Esophagus muscularis mucosa (tissue), 4 donors: ENCODE measurements around the gene MAN1A2. TPM values are rescaled to one million over a fixed set of nuclear protein-coding genes. Genes with fewer than 3 reads are reported as not detected.
"Not testable (repeated sequence)": the region's sequence is repeated elsewhere in the genome, so short reads cannot be mapped to it uniquely, and the experiment has no call there.

ENCODE experiments used
- DNase-seq: peaks from one replicate; pipeline ENCODE4 v3.0.0-alpha.2; 2017; ENCODE audit errors: extremely low spot score
- H3K27ac ChIP-seq, 4 donors: fragments of 200-600 bp; sonication (generic); replicated peaks in 1 of 4; 1 replicate in 3 of 4; 2 replicates in 1 of 4; pipeline ENCODE4 v1.5.1; 2016 to 2019; ENCODE audit warnings: mild to moderate bottlenecking in 1 of 4
- H3K27me3 ChIP-seq, 4 donors: fragments of 200-600 bp; sonication (generic); one replicate each; pipeline versions ENCODE4 v1.5.1 to v1.6.0; 2016 to 2019
- H3K36me3 ChIP-seq, 4 donors: fragments of 200-600 bp; sonication (generic); one replicate each; pipeline ENCODE4 v1.5.1; 2016 to 2019
- H3K4me1 ChIP-seq, 4 donors: fragments of 200-600 bp; sonication (generic); one replicate each; pipeline ENCODE4 v1.5.1; 2016 to 2019
- H3K4me3 ChIP-seq, 4 donors: fragments of 200-600 bp; sonication (generic); 1 replicate in 2 of 4; 2 replicates in 2 of 4; pipeline ENCODE4 v1.5.1; 2016 to 2019; ENCODE audit warnings: mild to moderate bottlenecking in 4 of 4, moderate library complexity in 1 of 4
- H3K9me3 ChIP-seq, 4 donors: fragments of 200-600 bp; sonication (generic); 1 replicate in 3 of 4; 2 replicates in 1 of 4; pipeline ENCODE4 v1.5.1; 2016 to 2019
- CTCF ChIP-seq, 3 experiments: fragments of 200-600 bp in 2 of 3; fragments of 450-650 bp in 1 of 3; sonication (generic) in 2 of 3; IDR thresholded peaks; one replicate each; pipeline ENCODE4 v1.5.1; 2017 to 2019; ENCODE audit warnings: antibody characterized with exemption in 3 of 3, mild to moderate bottlenecking in 2 of 3, moderate library complexity in 1 of 3
- EP300 ChIP-seq: sonication (generic); formaldehyde crosslinking; IDR thresholded peaks from one replicate; pipeline ENCODE4 v1.6.1; 2017; ENCODE audit warnings: antibody characterized with exemption
- POLR2A ChIP-seq: fragments of 450-650 bp; IDR thresholded peaks from one replicate; pipeline ENCODE4 v1.6.1; 2017; ENCODE audit warnings: antibody characterized with exemption, moderate library complexity, mild to moderate bottlenecking, low read depth
- POLR2AphosphoS5 ChIP-seq, 2 donors: sonication (generic); formaldehyde crosslinking; IDR thresholded peaks; one replicate each; pipeline ENCODE4 v1.6.1; 2017; ENCODE audit warnings: antibody characterized with exemption in 2 of 2
- WGBS: methylation state at CpG from one replicate; pipeline ENCODE4 v1.1.5; 2018; 5-methylcytosine and 5-hydroxymethylcytosine counted together
- intact Hi-C: fragments of 100-400 bp; cut with DNase I; formaldehyde crosslinking; loops from one replicate; pipeline ENCODE4 v1.15.1; 2023
- total RNA-seq, 4 donors: library from RNA; depleted of rRNA; stranded (reverse); fragments of >200 nt; gene quantifications; one replicate each; pipeline versions ENCODE4 v1.1.0 to v1.2.1, GENCODE V29; 2016

The MAN1A2 gene
- total RNA-seq, 4 donors from 2014 or later, result 45.4 to 51.7 (median 48.3) TPM

- Histone ChIP-seq H3K27ac (no peak overlapping the region), H3K27me3 (no peaks in the 10 kb centered on the region), H3K9me3 (no peaks in the 10 kb centered on the region), H3K36me3 (no peaks in the 10 kb centered on the region), H3K4me1 (peaks cover 0 to 6% (median 2%) of the 10 kb centered on the region in 4 donors), H3K4me3 (no peak overlapping the region)
- DNase-seq, result peak; percentile 42
- intact Hi-C loops, result no loop called here
- WGBS, result 61% methylated on average over 5 of the region's 5 CpGs
- TF ChIP-seq POLR2A, result no peak
- no peak for TF ChIP-seq CTCF (IDR thresholded peaks at IDR 0.05)
- no peak for TF ChIP-seq EP300
- no peak for TF ChIP-seq POLR2AphosphoS5 (IDR thresholded peaks at IDR 0.05)
Observed at GRCh38 chr1:117321680-117322609, 45.3 kb upstream of the MAN1A2 start.

- H3K4me1 ChIP-seq, result peaks cover 0 to 6% (median 2%) of the 10 kb centered on the region in 4 donors
- H3K9me3 ChIP-seq, result no peaks in the 10 kb centered on the region
- H3K36me3 ChIP-seq, result no peaks in the 10 kb centered on the region
- intact Hi-C loops, result no loop called here
- no peaks in the 10 kb centered on the region for H3K27me3 ChIP-seq
- no peak for DNase-seq
- no peak overlapping the region for H3K27ac ChIP-seq
- 85% methylated on average over 3 of the region's 3 CpGs for WGBS
- no peak overlapping the region for H3K4me3 ChIP-seq
- no peak for TF ChIP-seq POLR2AphosphoS5 (IDR thresholded peaks at IDR 0.05)
- TF ChIP-seq POLR2A, result no peak
- no peak for TF ChIP-seq CTCF (IDR thresholded peaks at IDR 0.05)
- no peak for TF ChIP-seq EP300
Observed at GRCh38 chr1:117324357-117324756, 42.9 kb upstream of the MAN1A2 start.

GRCh38 chr1:117326035-117326434 is 41.2 kb upstream of the MAN1A2 start:
- H3K9me3 ChIP-seq, H3K27ac ChIP-seq, H3K27me3 ChIP-seq, intact Hi-C loops, H3K4me3 ChIP-seq, H3K36me3 ChIP-seq, H3K4me1 ChIP-seq: not testable (repeated sequence)
- WGBS, result 95% methylated on average over 6 of the region's 6 CpGs
- DNase-seq, result peak; percentile 14

GRCh38 chr1:117327011-117327410 is 40.2 kb upstream of the MAN1A2 start:
- peaks cover 0 to 4% (median under 1%) of the 10 kb centered on the region in 4 donors for H3K4me1 ChIP-seq
- no peak overlapping the region for H3K27ac ChIP-seq
- no peak overlapping the region for H3K4me3 ChIP-seq
- no peaks in the 10 kb centered on the region for H3K9me3 ChIP-seq
- no peak for DNase-seq
- H3K36me3 ChIP-seq, result no peaks in the 10 kb centered on the region
- TF ChIP-seq CTCF (IDR thresholded peaks at IDR 0.05) (no peak), POLR2AphosphoS5 (IDR thresholded peaks at IDR 0.05) (no peak), POLR2A (no peak), EP300 (no peak)
- no peaks in the 10 kb centered on the region for H3K27me3 ChIP-seq
- intact Hi-C loops, result no loop called here

GRCh38 chr1:117335376-117336086 is 31.7 kb upstream of the MAN1A2 start:
- intact Hi-C loops, result no loop called here
- Histone ChIP-seq H3K36me3 (no peaks in the 10 kb centered on the region), H3K4me1 (peaks cover 0 to 5% (median 2%) of the 10 kb centered on the region in 4 donors), H3K27ac (no peak overlapping the region), H3K27me3 (no peaks in the 10 kb centered on the region), H3K9me3 (no peaks in the 10 kb centered on the region), H3K4me3 (no peak overlapping the region)
- TF ChIP-seq CTCF (IDR thresholded peaks at IDR 0.05) (no peak), POLR2AphosphoS5 (IDR thresholded peaks at IDR 0.05) (no peak), POLR2A (no peak), EP300 (no peak)
- WGBS, result 95% methylated on average over 4 of the region's 4 CpGs
- DNase-seq, result peak; percentile 68
